Smooth muscle cell of the pulmonary artery (primary cell): ENCODE data around the gene IQSEC3. TPM values are rescaled to one million over a fixed set of nuclear protein-coding genes. Genes with fewer than 3 reads are reported as not detected.

Experiments used
- total RNA-seq: library from RNA; depleted of rRNA; stranded (reverse); fragments of >200 nt; gene quantifications from 2 replicates; pipeline ENCODE4 v1.2.3, GENCODE V29; 2014

IQSEC3 gene
- total RNA-seq: 0.07 and 0.17 TPM in 2 replicates

DNA sequence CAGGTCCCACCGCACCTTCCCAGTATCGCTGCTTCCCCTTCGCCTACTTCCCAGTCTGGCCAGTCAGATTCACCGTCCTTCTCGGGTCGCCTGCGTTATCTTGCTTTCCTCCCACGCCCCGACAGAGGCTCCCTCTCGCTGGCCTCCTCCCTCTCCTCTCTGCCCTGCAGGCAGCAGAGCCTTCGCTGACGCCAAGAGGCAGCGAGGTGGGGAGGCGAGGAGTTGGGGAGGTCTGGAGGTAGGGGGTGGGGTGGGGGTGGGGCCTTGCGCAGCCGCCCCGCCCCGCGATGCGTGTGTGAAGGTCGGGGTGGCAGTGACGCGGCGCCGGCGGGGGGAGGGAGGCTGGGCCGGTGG lies at the start of gene IQSEC3:
Gene IQSEC3 (plus strand): TSS at position 340 of the 354 bp plus-strand sequence. CDS start 116 bp downstream, outside the sequence.

DNA sequence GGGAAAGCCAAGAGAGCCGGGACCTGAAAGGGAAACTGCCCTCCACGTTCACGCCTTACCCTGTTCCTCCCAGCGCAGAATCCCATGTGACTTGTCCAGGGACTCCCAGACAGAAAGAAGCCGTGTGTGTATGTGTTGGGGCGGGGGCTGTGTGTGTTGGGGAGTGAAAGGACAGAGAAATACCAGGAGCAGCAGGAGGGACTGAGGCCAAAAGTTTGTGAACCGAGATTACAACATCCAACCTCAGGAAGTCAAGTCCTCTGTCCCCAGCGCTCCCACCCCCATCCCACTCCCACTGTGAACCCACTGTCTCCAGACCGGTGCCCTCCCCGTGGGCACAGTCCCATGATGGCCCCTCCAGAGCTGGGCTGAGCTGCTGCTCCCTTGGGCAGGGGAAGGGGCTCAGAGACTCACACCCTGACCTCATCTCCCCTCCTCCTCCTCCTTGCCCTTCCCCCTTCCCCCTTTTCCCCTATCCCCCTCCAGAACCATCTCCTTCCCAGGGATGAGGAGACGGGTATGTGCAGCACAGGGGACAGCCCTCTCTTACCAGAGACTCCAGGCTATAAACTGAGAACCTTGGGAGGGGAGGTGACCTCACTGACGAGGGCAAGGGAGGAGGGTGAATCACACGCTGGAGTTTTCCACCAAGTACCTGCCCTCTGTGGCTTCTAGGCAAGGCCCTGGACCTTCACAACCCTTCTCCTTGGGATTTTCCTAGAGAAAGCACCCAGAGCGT lies 147.6 kb downstream of the IQSEC3 start, which contains the start of gene SLC6A12:
Gene SLC6A12 (minus strand): TSS at position 155 of the 739 bp plus-strand sequence. CDS start 4,171 bp downstream, outside the sequence.

Other genes starting within 250 kb of the IQSEC3 start
- gene SLC6A12, start 147.4 kb downstream of the IQSEC3 start, total RNA-seq: not detected in 2 replicates
- gene SLC6A13, start 196.1 kb downstream of the IQSEC3 start, total RNA-seq: 0.30 TPM in 1 of 2 replicates, not detected in the other